Hepatocyte (in vitro differentiated cells): Measurements from ENCODE around the gene PTPRK.

ENCODE experiments used
- EZH2 ChIP-seq: fragments of 200-600 bp; sonication (generic); IDR thresholded peaks from 2 replicates; pipeline ENCODE4 v1.6.1; 2016; ENCODE audit warnings: antibody characterized with exemption, mild to moderate bottlenecking, borderline replicate concordance
- EZH2phosphoT487 ChIP-seq: fragments of 200-600 bp; sonication (generic); IDR thresholded peaks from one replicate; pipeline ENCODE4 v1.6.1; 2018; ENCODE audit warnings: antibody characterized with exemption, mild to moderate bottlenecking, low read depth, moderate library complexity; ENCODE audit not compliant: unreplicated experiment, severe bottlenecking
- TF ChIP-seq, protein P1 (sequence below): fragments of 200-600 bp; sonication (generic); IDR thresholded peaks from 2 replicates; pipeline ENCODE4 v1.5.1; 2016; ENCODE audit warnings: antibody characterized with exemption, mild to moderate bottlenecking; ENCODE audit not compliant: poor library complexity

DNA sequence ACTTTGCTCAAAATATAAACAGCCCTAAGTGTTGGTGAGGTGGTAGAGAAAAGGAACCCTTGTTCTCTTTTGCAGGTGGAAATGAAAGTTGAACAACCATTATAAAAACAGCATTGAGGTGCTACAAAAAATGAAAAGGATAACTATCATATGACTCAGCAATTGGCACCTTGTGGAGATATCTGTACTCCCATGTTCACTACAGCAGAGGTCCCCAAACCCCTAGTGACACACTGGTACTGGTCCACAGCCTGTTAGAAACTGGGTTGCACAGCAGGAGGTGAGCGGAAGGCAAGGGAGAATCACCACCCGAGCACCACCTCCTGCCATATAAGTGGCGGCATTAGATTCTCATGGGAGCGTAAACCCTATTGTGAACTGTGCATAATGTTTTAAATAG, 352.2 kb downstream of the PTPRK start:
- TF ChIP-seq EZH2 (no peak), EZH2phosphoT487 (no peak)
- TF ChIP-seq, protein P1, sequence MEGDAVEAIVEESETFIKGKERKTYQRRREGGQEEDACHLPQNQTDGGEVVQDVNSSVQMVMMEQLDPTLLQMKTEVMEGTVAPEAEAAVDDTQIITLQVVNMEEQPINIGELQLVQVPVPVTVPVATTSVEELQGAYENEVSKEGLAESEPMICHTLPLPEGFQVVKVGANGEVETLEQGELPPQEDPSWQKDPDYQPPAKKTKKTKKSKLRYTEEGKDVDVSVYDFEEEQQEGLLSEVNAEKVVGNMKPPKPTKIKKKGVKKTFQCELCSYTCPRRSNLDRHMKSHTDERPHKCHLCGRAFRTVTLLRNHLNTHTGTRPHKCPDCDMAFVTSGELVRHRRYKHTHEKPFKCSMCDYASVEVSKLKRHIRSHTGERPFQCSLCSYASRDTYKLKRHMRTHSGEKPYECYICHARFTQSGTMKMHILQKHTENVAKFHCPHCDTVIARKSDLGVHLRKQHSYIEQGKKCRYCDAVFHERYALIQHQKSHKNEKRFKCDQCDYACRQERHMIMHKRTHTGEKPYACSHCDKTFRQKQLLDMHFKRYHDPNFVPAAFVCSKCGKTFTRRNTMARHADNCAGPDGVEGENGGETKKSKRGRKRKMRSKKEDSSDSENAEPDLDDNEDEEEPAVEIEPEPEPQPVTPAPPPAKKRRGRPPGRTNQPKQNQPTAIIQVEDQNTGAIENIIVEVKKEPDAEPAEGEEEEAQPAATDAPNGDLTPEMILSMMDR, result no peak
